ENCODE results near the gene MAN2B1.

MAN2B1 gene

GRCh38 chr19:12611361-12611699 is 55.2 kb downstream of the MAN2B1 start:
- no peak for TF ChIP-seq CTCF (conservative IDR thresholded peaks at IDR 0.05; ENCODE audit: low read depth, low read length)
- peak; percentile 55 for DNase-seq (ENCODE audit: low read depth)
- peak overlapping the region; percentile 100 for H3K4me3 ChIP-seq (ENCODE audit: low read depth, low read length)

- TF ChIP-seq CTCF (conservative IDR thresholded peaks at IDR 0.05; ENCODE audit: low read depth, low read length): peak; percentile 28
- peak within 1 kb of the TSS; percentile 100 for H3K4me3 ChIP-seq (ENCODE audit: low read depth, low read length)
- DNase-seq (ENCODE audit: low read depth): peak; percentile 98
Observed at GRCh38 chr19:12610540-12611360, 55.8 kb downstream of the MAN2B1 start, which contains the start of the genes ZNF490 and ZNF791. Gene ZNF490 (minus strand): TSS chr19:12610813. CDS start chr19:12610680, 133 bp downstream. Gene ZNF791 (plus strand): TSS chr19:12610920. CDS start chr19:12611080, 160 bp downstream.

GRCh38 chr19:12607631-12608030 is 58.9 kb downstream of the MAN2B1 start:
- H3K4me3 ChIP-seq (ENCODE audit: low read depth, low read length): no peak overlapping the region
- DNase-seq (ENCODE audit: low read depth): no peak
- no peak for TF ChIP-seq CTCF (conservative IDR thresholded peaks at IDR 0.05; ENCODE audit: low read depth, low read length)

- no peak for TF ChIP-seq CTCF (conservative IDR thresholded peaks at IDR 0.05; ENCODE audit: low read depth, low read length)
- no peak for DNase-seq (ENCODE audit: low read depth)
- H3K4me3 ChIP-seq (ENCODE audit: low read depth, low read length): no peak overlapping the region
Observed at GRCh38 chr19:12606796-12607195, 59.7 kb downstream of the MAN2B1 start.

- peak; percentile 46 for DNase-seq (ENCODE audit: low read depth)
- no peak overlapping the region for H3K4me3 ChIP-seq (ENCODE audit: low read depth, low read length)
- TF ChIP-seq CTCF (conservative IDR thresholded peaks at IDR 0.05; ENCODE audit: low read depth, low read length): no peak
Observed at GRCh38 chr19:12603714-12604113, 62.8 kb downstream of the MAN2B1 start.

- no peak overlapping the region for H3K4me3 ChIP-seq (ENCODE audit: low read depth, low read length)
- no peak for DNase-seq (ENCODE audit: low read depth)
- no peak for TF ChIP-seq CTCF (conservative IDR thresholded peaks at IDR 0.05; ENCODE audit: low read depth, low read length)
Observed at GRCh38 chr19:12597594-12597993, 68.9 kb downstream of the MAN2B1 start.
